WTC11 (cell line): Measurements from ENCODE around the gene MTA2. TPM values are rescaled to one million over a fixed set of nuclear protein-coding genes. Genes with fewer than 3 reads are reported as not detected.

Source experiments
- ATAC-seq: fragments of 200-7000 bp; cut with Tn5 transposase; 2 replicates; pipeline ENCODE4 v1.10.0; 2021; ENCODE audit warnings: mild to moderate bottlenecking, moderate library complexity
- CTCF ChIA-PET: fragments of 300-600 bp; sonication (Branson Sonifier 250); formaldehyde crosslinking; loops from one replicate; lab custom pipeline; 2021; ENCODE audit warnings: antibody characterized with exemption; lab: Charles Lee
- POLR2A ChIA-PET: fragments of 350-600 bp; sonication (Branson Sonifier 250); formaldehyde crosslinking; loops from one replicate; lab custom pipeline; 2021; ENCODE audit warnings: antibody characterized with exemption; lab: Charles Lee
- DNase-seq: peaks from one replicate; pipeline ENCODE4 v3.0.0; 2021; ENCODE audit warnings: low spot score
- H3K27ac Mint-ChIP-seq: 2 replicates; pipeline ENCODE4 v1.8.0; 2021; ENCODE audit warnings: mixed read lengths
- H3K27me3 Mint-ChIP-seq: 2 replicates; pipeline ENCODE4 v1.8.0; 2021; ENCODE audit warnings: low read depth, mild to moderate bottlenecking, moderate library complexity, mixed read lengths
- H3K36me3 Mint-ChIP-seq: 2 replicates; pipeline ENCODE4 v1.8.0; 2021; ENCODE audit warnings: mixed read lengths
- H3K4me1 Mint-ChIP-seq: 2 replicates; pipeline ENCODE4 v1.8.0; 2022; ENCODE audit warnings: mixed read lengths
- H3K4me3 Mint-ChIP-seq: 2 replicates; pipeline ENCODE4 v1.8.0; 2021; ENCODE audit warnings: mild to moderate bottlenecking, moderate library complexity, mixed read lengths
- H3K9me3 Mint-ChIP-seq: 2 replicates; pipeline ENCODE4 v1.8.0; 2021; ENCODE audit warnings: mixed read lengths
- AR ChIP-seq: fragments of 250-450 bp; sonication (Bioruptor Pico); IDR thresholded peaks from 2 replicates; pipeline ENCODE4 v1.9.0; 2021; ENCODE audit warnings: mild to moderate bottlenecking
- ATF1 ChIP-seq: sonication (generic); formaldehyde crosslinking; IDR thresholded peaks from 2 replicates; pipeline ENCODE4 v1.8.1; 2023; ENCODE audit warnings: mild to moderate bottlenecking, moderate library complexity, missing genetic modification reagents
- EMX1 ChIP-seq: fragments of 250-450 bp; sonication (Bioruptor Pico); IDR thresholded peaks from 2 replicates; pipeline ENCODE4 v1.8.0; 2021; ENCODE audit warnings: mild to moderate bottlenecking
- ESRRA ChIP-seq: sonication (generic); formaldehyde crosslinking; IDR thresholded peaks from 2 replicates; pipeline ENCODE4 v1.8.1; 2022; ENCODE audit warnings: mild to moderate bottlenecking, missing genetic modification reagents, borderline replicate concordance
- ETV6 ChIP-seq: sonication (generic); formaldehyde crosslinking; IDR thresholded peaks from 2 replicates; pipeline ENCODE4 v1.8.1; 2022; ENCODE audit warnings: mild to moderate bottlenecking, missing genetic modification reagents
- FOXK1 ChIP-seq: sonication (generic); formaldehyde crosslinking; IDR thresholded peaks from 2 replicates; pipeline ENCODE4 v1.8.0; 2022; ENCODE audit warnings: mild to moderate bottlenecking, moderate library complexity, missing genetic modification reagents
- FOXP4 ChIP-seq: sonication (generic); formaldehyde crosslinking; IDR thresholded peaks from 2 replicates; pipeline ENCODE4 v1.8.0; 2022; ENCODE audit warnings: mild to moderate bottlenecking, missing genetic modification reagents
- GRHL2 ChIP-seq: fragments of 250-450 bp; sonication (Bioruptor Pico); IDR thresholded peaks from 2 replicates; pipeline ENCODE4 v1.8.0; 2022; ENCODE audit warnings: mild to moderate bottlenecking, moderate library complexity; ENCODE audit not compliant: insufficient replicate concordance, severe bottlenecking
- HMGXB4 ChIP-seq: sonication (generic); formaldehyde crosslinking; IDR thresholded peaks from 2 replicates; pipeline ENCODE4 v1.8.1; 2023; ENCODE audit warnings: mild to moderate bottlenecking, moderate library complexity, missing genetic modification reagents
- KAT7 ChIP-seq: sonication (generic); formaldehyde crosslinking; IDR thresholded peaks from 2 replicates; pipeline ENCODE4 v1.8.1; 2023; ENCODE audit warnings: missing genetic modification reagents, mild to moderate bottlenecking, borderline replicate concordance
- NFATC4 ChIP-seq: fragments of 250-450 bp; sonication (Bioruptor Pico); IDR thresholded peaks from 2 replicates; pipeline ENCODE4 v1.9.0; 2021; ENCODE audit warnings: mild to moderate bottlenecking
- NR3C1 ChIP-seq: sonication (generic); formaldehyde crosslinking; conservative IDR thresholded peaks from 2 replicates; pipeline ENCODE4 v1.8.1; 2023; ENCODE audit warnings: low read depth, mild to moderate bottlenecking, missing genetic modification reagents
- SMAD4 ChIP-seq: sonication (generic); formaldehyde crosslinking; IDR thresholded peaks from 2 replicates; pipeline ENCODE4 v1.8.0; 2022; ENCODE audit warnings: mild to moderate bottlenecking, missing genetic modification reagents
- SP1 ChIP-seq: sonication (generic); formaldehyde crosslinking; conservative IDR thresholded peaks from 2 replicates; pipeline ENCODE4 v1.8.1; 2022; ENCODE audit warnings: missing genetic modification reagents
- TEAD4 ChIP-seq: sonication (generic); formaldehyde crosslinking; IDR thresholded peaks from 2 replicates; pipeline ENCODE4 v1.8.0; 2022; ENCODE audit warnings: mild to moderate bottlenecking, missing genetic modification reagents
- ZMAT4 ChIP-seq: fragments of 250-450 bp; sonication (Bioruptor Pico); IDR thresholded peaks from 2 replicates; pipeline ENCODE4 v1.9.0; 2021; ENCODE audit warnings: mild to moderate bottlenecking
- ZNF219 ChIP-seq: sonication (generic); formaldehyde crosslinking; IDR thresholded peaks from 2 replicates; pipeline ENCODE4 v1.8.0; 2023; ENCODE audit warnings: missing genetic modification reagents, mild to moderate bottlenecking, borderline replicate concordance
- ZNF416 ChIP-seq: fragments of 250-450 bp; sonication (Bioruptor Pico); IDR thresholded peaks from 2 replicates; pipeline ENCODE4 v1.9.0; 2021; ENCODE audit warnings: mild to moderate bottlenecking, inconsistent platforms
- ZNF425 ChIP-seq: fragments of 250-450 bp; sonication (Bioruptor Pico); conservative IDR thresholded peaks from 2 replicates; pipeline ENCODE4 v1.9.0; 2021; ENCODE audit warnings: mild to moderate bottlenecking
- total RNA-seq: library from RNA; stranded (reverse); gene quantifications from 3 replicates; pipeline ENCODE4 v1.2.3, GENCODE V29; 2021

MTA2 gene
- total RNA-seq, 1 experiment from 2014 or later, result 115 TPM

GRCh38 chr11:62601122-62601371, 618 bp downstream of the MTA2 start:
- Mint-ChIP-seq H3K9me3 (no peaks in the 10 kb centered on the region), H3K27ac (no peak overlapping the region), H3K4me1 (peaks cover 43% of the 10 kb centered on the region), H3K36me3 (peaks cover 45% of the 10 kb centered on the region), H3K4me3 (peak overlapping the region; percentile 91), H3K27me3 (peaks cover 26% of the 10 kb centered on the region)
- ChIA-PET POLR2A (interaction anchor here (0.6 to 3.1 kb wide), 15 partner anchors 9 to 251 kb away, joined by 3 to 53 read pairs (median 6); partner anchors contain the start of genes B3GAT3, BSCL2, C11orf98 and CSKMT), CTCF (interaction anchor here (0.9 to 8.9 kb wide), 10 partner anchors 8 to 206 kb away, joined by 3 to 74 read pairs (median 6); partner anchors contain the start of genes BSCL2, EML3, GNG3 and ROM1)
- no peak for TF ChIP-seq FOXK1 (CRISPR knock-in tag)
- TF ChIP-seq NR3C1 (CRISPR knock-in tag), result no peak
- no peak for TF ChIP-seq SP1
- no peak for TF ChIP-seq HMGXB4 (CRISPR knock-in tag)
- TF ChIP-seq ETV6, result no peak
- DNase-seq (no peak), ATAC-seq (no peak)

GRCh38 chr11:62600367-62601121, 1.1 kb downstream of the MTA2 start:
- H3K4me3 Mint-ChIP-seq, result peak overlapping the region; percentile 91
- DNase-seq (no peak), ATAC-seq (no peak)
- H3K27ac Mint-ChIP-seq, result peak overlapping the region; percentile 83
- H3K4me1 Mint-ChIP-seq, result peaks cover 43% of the 10 kb centered on the region
- ChIA-PET CTCF (interaction anchor here (1.0 to 8.9 kb wide), 3 partner anchors 8 to 107 kb away, joined by 3 to 74 read pairs (median 43); partner anchors contain the start of genes BSCL2, EML3, GNG3 and ROM1), POLR2A (interaction anchor here (0.5 to 3.1 kb wide), 8 partner anchors 9 to 250 kb away, joined by 3 to 53 read pairs (median 9); partner anchors contain the start of genes B3GAT3, C11orf98, CSKMT and EEF1G)
- peaks cover 50% of the 10 kb centered on the region for H3K36me3 Mint-ChIP-seq
- TF ChIP-seq FOXP4 (CRISPR knock-in tag) (no peak), GRHL2 (no peak), ZMAT4 (CRISPR knock-in tag) (no peak), ZNF416 (no peak), EMX1 (CRISPR knock-in tag) (no peak), ZNF219 (CRISPR knock-in tag) (no peak), NR3C1 (CRISPR knock-in tag) (no peak)
- peaks cover 26% of the 10 kb centered on the region for H3K27me3 Mint-ChIP-seq
- no peaks in the 10 kb centered on the region for H3K9me3 Mint-ChIP-seq

- peaks cover 53% of the 10 kb centered on the region for H3K36me3 Mint-ChIP-seq
- peaks cover 24% of the 10 kb centered on the region for H3K27me3 Mint-ChIP-seq
- CTCF ChIA-PET, result interaction anchor here (0.6 to 8.9 kb wide), 6 partner anchors 7 to 175 kb away, joined by 3 to 74 read pairs (median 5); partner anchors contain the start of genes BSCL2, EML3, GNG3 and ROM1
- POLR2A ChIA-PET, result interaction anchor here (0.5 to 3.1 kb wide), 6 partner anchors 8 to 241 kb away, joined by 3 to 53 read pairs (median 10); partner anchors contain the start of genes B3GAT3, C11orf98, CSKMT and EEF1G
- H3K27ac Mint-ChIP-seq, result peak overlapping the region; percentile 26
- ATAC-seq (no peak), DNase-seq (no peak)
- H3K9me3 Mint-ChIP-seq, result no peaks in the 10 kb centered on the region
- peak overlapping the region; percentile 91 for H3K4me3 Mint-ChIP-seq
- peaks cover 40% of the 10 kb centered on the region for H3K4me1 Mint-ChIP-seq
- no peak for TF ChIP-seq AR (CRISPR knock-in tag)
- no peak for TF ChIP-seq ATF1 (CRISPR knock-in tag)
- TF ChIP-seq TEAD4, result no peak
- no peak for TF ChIP-seq SMAD4
- no peak for TF ChIP-seq KAT7 (CRISPR knock-in tag)
- no peak for TF ChIP-seq ESRRA (CRISPR knock-in tag)
- no peak for TF ChIP-seq FOXP4 (CRISPR knock-in tag)
- TF ChIP-seq NFATC4 (CRISPR knock-in tag), result no peak
- TF ChIP-seq ZNF425 (CRISPR knock-in tag), result no peak
Observed at GRCh38 chr11:62599901-62600300, 1.8 kb downstream of the MTA2 start.
